Suprapubic skin (tissue), 4 donors: ENCODE data around the gene TPSAB1.

ENCODE experiments used
- CTCF ChIP-seq, 2 donors: fragments of 200-600 bp in 1 of 2; fragments of 450-650 bp in 1 of 2; sonication (generic) in 1 of 2; IDR thresholded peaks; one replicate each; pipeline ENCODE4 v1.5.1; 2016 to 2019; ENCODE audit warnings: antibody characterized with exemption in 2 of 2, mild to moderate bottlenecking in 1 of 2, moderate library complexity in 1 of 2
- EP300 ChIP-seq: sonication (generic); formaldehyde crosslinking; IDR thresholded peaks from one replicate; pipeline ENCODE4 v1.6.1; 2017; ENCODE audit warnings: antibody characterized with exemption
- POLR2A ChIP-seq, 2 donors: fragments of 450-650 bp; IDR thresholded peaks; one replicate each; pipeline ENCODE4 v1.6.1; 2017; ENCODE audit warnings: antibody characterized with exemption in 2 of 2, mild to moderate bottlenecking in 2 of 2, moderate library complexity in 2 of 2
- POLR2AphosphoS5 ChIP-seq, 3 donors: sonication (generic); formaldehyde crosslinking; IDR thresholded peaks; one replicate each; pipeline ENCODE4 v1.6.1; 2017; ENCODE audit warnings: antibody characterized with exemption in 3 of 3

- TF ChIP-seq CTCF (IDR thresholded peaks at IDR 0.05) (no peak), POLR2A (IDR thresholded peaks at IDR 0.05) (no peak), EP300 (no peak), POLR2AphosphoS5 (IDR thresholded peaks at IDR 0.05) (no peak)
These were observed 24.8 kb upstream of the TPSAB1 start for GRCh38 chr16:1215574-1216295.
